ENCODE results near the gene SBSN. TPM values are rescaled to one million over a fixed set of nuclear protein-coding genes. Genes with fewer than 3 reads are reported as not detected.

SBSN gene
- total RNA-seq, 1 experiment from 2014 or later = not detected

DNA sequence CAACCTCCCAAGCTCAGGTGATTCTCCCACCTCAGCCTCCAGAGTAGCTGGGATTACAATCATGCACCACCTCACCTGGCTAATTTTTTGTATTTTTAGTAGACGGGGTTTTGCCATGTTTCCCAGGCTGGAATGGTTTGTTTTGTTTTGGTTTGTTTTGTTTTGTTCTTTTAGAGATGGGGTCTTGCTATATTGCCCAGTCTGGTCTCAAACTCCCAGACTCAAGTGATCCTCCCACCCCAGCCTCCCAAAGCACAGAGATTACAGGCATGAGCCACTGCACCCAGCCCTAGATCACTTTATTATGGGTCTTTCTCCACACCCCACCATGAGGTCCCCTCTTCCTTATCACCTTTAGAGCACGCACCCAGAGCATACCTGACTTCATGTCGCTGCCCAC lies 29.9 kb downstream of the SBSN start:
- H3K36me3 ChIP-seq (ENCODE audit: insufficient read depth, low read length) = no peaks in the 10 kb centered on the region
- H3K27me3 ChIP-seq (ENCODE audit: low read length) = no peaks in the 10 kb centered on the region
- H3K9me2 ChIP-seq (replicated peaks; ENCODE audit: insufficient read depth, low read length) = no peaks in the 10 kb centered on the region
- no peaks in the 10 kb centered on the region for H3K9me3 ChIP-seq (ENCODE audit: low read length)
- no peak overlapping the region for H2AFZ ChIP-seq (ENCODE audit: low read length)
- no peaks in the 10 kb centered on the region for H3K79me2 ChIP-seq (ENCODE audit: low read length)
- peak; percentile 12 for DNase-seq
- no peaks in the 10 kb centered on the region for H4K20me1 ChIP-seq (ENCODE audit: insufficient read depth, low read depth, low read length)
- H3K4me1 ChIP-seq (ENCODE audit: low read length) = peaks cover 43% of the 10 kb centered on the region
- H3K4me2 ChIP-seq (ENCODE audit: low read depth, low read length, poor library complexity, severe bottlenecking) = no peak overlapping the region
- H3K27ac ChIP-seq (ENCODE audit: low read length) = no peak overlapping the region
- no peak overlapping the region for H3K9ac ChIP-seq (ENCODE audit: low read length)
- H3K4me3 ChIP-seq (ENCODE audit: low read length) = no peak overlapping the region

DNA sequence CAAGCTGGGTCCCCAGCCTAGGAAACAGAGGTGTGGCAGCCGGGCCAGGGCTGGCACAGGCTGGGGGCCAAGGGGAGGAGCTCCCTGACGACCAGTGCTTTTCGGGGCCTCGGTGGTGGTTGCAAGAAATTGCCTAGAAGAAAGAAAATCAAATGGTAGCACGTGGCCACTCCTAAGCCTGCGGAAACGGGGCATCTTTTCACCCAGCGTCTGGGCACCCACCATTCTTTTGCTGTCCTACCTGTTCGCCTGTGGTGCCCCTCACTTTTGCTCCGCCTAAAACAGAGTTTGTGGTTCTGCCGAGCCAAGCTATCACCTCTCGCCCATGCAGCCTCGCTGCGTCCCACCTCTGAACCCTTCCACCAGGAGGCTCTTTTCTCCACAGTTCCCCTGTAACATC lies 30.7 kb downstream of the SBSN start:
- no peak overlapping the region for H3K4me3 ChIP-seq (ENCODE audit: low read length)
- no peaks in the 10 kb centered on the region for H4K20me1 ChIP-seq (ENCODE audit: insufficient read depth, low read depth, low read length)
- no peaks in the 10 kb centered on the region for H3K36me3 ChIP-seq (ENCODE audit: insufficient read depth, low read length)
- H3K27me3 ChIP-seq (ENCODE audit: low read length) = no peaks in the 10 kb centered on the region
- H3K9ac ChIP-seq (ENCODE audit: low read length) = no peak overlapping the region
- no peaks in the 10 kb centered on the region for H3K79me2 ChIP-seq (ENCODE audit: low read length)
- DNase-seq = peak; percentile 32
- no peak overlapping the region for H3K27ac ChIP-seq (ENCODE audit: low read length)
- H3K9me3 ChIP-seq (ENCODE audit: low read length) = no peaks in the 10 kb centered on the region
- no peak overlapping the region for H3K4me2 ChIP-seq (ENCODE audit: low read depth, low read length, poor library complexity, severe bottlenecking)
- no peaks in the 10 kb centered on the region for H3K9me2 ChIP-seq (replicated peaks; ENCODE audit: insufficient read depth, low read length)
- H2AFZ ChIP-seq (ENCODE audit: low read length) = no peak overlapping the region
- peaks cover 36% of the 10 kb centered on the region for H3K4me1 ChIP-seq (ENCODE audit: low read length)

- Histone ChIP-seq H3K4me1 (ENCODE audit: low read length) (peaks cover 15% of the 10 kb centered on the region), H3K4me3 (ENCODE audit: low read length) (peak overlapping the region; percentile 24; the same call in 1 of the 2 replicates), H3K4me2 (ENCODE audit: low read depth, low read length, poor library complexity, severe bottlenecking) (peak overlapping the region; percentile 42), H4K20me1 (ENCODE audit: insufficient read depth, low read depth, low read length) (no peaks in the 10 kb centered on the region), H3K27ac (ENCODE audit: low read length) (no peak overlapping the region), H3K27me3 (ENCODE audit: low read length) (no peaks in the 10 kb centered on the region), H3K36me3 (ENCODE audit: insufficient read depth, low read length) (no peaks in the 10 kb centered on the region), H3K9me2 (replicated peaks; ENCODE audit: insufficient read depth, low read length) (no peaks in the 10 kb centered on the region), H3K9ac (ENCODE audit: low read length) (peak overlapping the region; percentile 13), H3K79me2 (ENCODE audit: low read length) (no peaks in the 10 kb centered on the region), H3K9me3 (ENCODE audit: low read length) (no peaks in the 10 kb centered on the region), H2AFZ (ENCODE audit: low read length) (peak overlapping the region; percentile 39; the same call in 1 of the 2 replicates)
- peak; percentile 86 for DNase-seq
Measured at GRCh38 chr19:35495107-35496064, 32.7 kb downstream of the SBSN start.

- Histone ChIP-seq H3K4me2 (ENCODE audit: low read depth, low read length, poor library complexity, severe bottlenecking) (no peak overlapping the region), H4K20me1 (ENCODE audit: insufficient read depth, low read depth, low read length) (no peaks in the 10 kb centered on the region), H3K27ac (ENCODE audit: low read length) (no peak overlapping the region), H3K9ac (ENCODE audit: low read length) (no peak overlapping the region), H3K4me3 (ENCODE audit: low read length) (no peak overlapping the region), H2AFZ (ENCODE audit: low read length) (no peak overlapping the region), H3K4me1 (ENCODE audit: low read length) (peaks cover 11% of the 10 kb centered on the region), H3K36me3 (ENCODE audit: insufficient read depth, low read length) (no peaks in the 10 kb centered on the region), H3K79me2 (ENCODE audit: low read length) (no peaks in the 10 kb centered on the region), H3K9me2 (replicated peaks; ENCODE audit: insufficient read depth, low read length) (no peaks in the 10 kb centered on the region), H3K27me3 (ENCODE audit: low read length) (no peaks in the 10 kb centered on the region), H3K9me3 (ENCODE audit: low read length) (no peaks in the 10 kb centered on the region)
- no peak for DNase-seq
Measured at GRCh38 chr19:35493971-35494370, 34.1 kb downstream of the SBSN start.

DNA sequence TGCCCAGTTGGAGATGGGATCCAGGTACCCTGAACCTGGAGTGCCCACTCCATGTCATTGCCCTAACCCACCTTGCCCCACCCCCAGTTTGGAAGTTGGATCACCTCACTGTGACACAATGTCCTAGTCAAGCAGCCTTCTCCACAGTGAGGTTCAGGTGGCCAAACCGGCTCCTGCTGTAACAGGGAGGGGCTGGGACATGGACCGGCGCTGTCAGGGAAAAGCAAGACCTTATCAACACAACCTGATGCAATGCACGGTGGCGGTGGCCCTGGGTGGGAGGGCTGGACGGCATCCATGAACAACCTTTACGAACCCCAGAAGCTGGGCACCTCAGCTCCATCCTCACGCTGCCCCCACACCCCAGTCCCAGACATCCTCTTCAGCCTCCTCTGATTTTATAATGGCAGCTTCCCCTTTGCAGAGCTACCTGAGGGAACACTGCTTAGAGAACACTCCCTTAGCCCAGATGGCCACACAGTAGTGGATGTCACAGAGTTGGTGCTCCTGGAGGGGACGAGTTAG lies 36.2 kb downstream of the SBSN start:
- Histone ChIP-seq H3K4me1 (ENCODE audit: low read length) (peaks cover 11% of the 10 kb centered on the region), H3K9me3 (ENCODE audit: low read length) (no peaks in the 10 kb centered on the region), H3K79me2 (ENCODE audit: low read length) (no peaks in the 10 kb centered on the region), H3K4me2 (ENCODE audit: low read depth, low read length, poor library complexity, severe bottlenecking) (no peak overlapping the region), H4K20me1 (ENCODE audit: insufficient read depth, low read depth, low read length) (no peaks in the 10 kb centered on the region), H2AFZ (ENCODE audit: low read length) (no peak overlapping the region), H3K9me2 (replicated peaks; ENCODE audit: insufficient read depth, low read length) (no peaks in the 10 kb centered on the region), H3K36me3 (ENCODE audit: insufficient read depth, low read length) (no peaks in the 10 kb centered on the region), H3K27me3 (ENCODE audit: low read length) (no peaks in the 10 kb centered on the region), H3K4me3 (ENCODE audit: low read length) (no peak overlapping the region), H3K27ac (ENCODE audit: low read length) (no peak overlapping the region), H3K9ac (ENCODE audit: low read length) (no peak overlapping the region)
- no peak for DNase-seq

DNA sequence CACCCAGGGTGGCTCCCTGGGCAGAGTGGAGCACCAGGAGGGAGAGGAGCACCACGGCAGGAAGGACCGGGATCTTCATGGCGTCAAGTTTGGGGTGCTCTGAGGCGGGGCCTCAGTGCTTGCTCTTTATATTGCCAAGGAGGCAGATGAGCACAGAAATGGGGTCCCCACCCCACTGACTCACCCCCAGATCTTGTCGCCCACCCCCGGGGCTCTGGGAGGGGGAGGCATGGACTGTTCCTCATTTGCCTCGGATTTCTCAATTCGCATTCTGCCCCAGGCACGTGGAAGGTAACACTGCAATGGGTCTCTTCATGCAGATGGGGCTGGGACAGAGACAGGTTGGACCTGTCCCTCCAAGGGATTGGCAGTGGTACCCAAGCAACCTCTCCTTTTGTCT lies 37.7 kb downstream of the SBSN start, which contains the start of gene KRTDAP:
Gene KRTDAP, minus strand, starts transcription at position 101 of the 400 bp plus-strand sequence. Its CDS starts 22 bp downstream, at position 79.
- Histone ChIP-seq H3K79me2 (ENCODE audit: low read length) (no peaks in the 10 kb centered on the region), H4K20me1 (ENCODE audit: insufficient read depth, low read depth, low read length) (no peaks in the 10 kb centered on the region), H3K9ac (ENCODE audit: low read length) (no peak within 1 kb of the TSS), H3K9me2 (replicated peaks; ENCODE audit: insufficient read depth, low read length) (no peaks in the 10 kb centered on the region), H3K4me1 (ENCODE audit: low read length) (peaks cover 13% of the 10 kb centered on the region), H3K27me3 (ENCODE audit: low read length) (no peaks in the 10 kb centered on the region), H2AFZ (ENCODE audit: low read length) (no peak within 1 kb of the TSS), H3K36me3 (ENCODE audit: insufficient read depth, low read length) (no peaks in the 10 kb centered on the region), H3K9me3 (ENCODE audit: low read length) (no peaks in the 10 kb centered on the region), H3K4me2 (ENCODE audit: low read depth, low read length, poor library complexity, severe bottlenecking) (no peak within 1 kb of the TSS), H3K4me3 (ENCODE audit: low read length) (no peak within 1 kb of the TSS), H3K27ac (ENCODE audit: low read length) (no peak within 1 kb of the TSS)
- no peak for DNase-seq

GRCh38 chr19:35488677-35489076 lies 39.4 kb downstream of the SBSN start:
- H3K79me2 ChIP-seq (ENCODE audit: low read length) = no peaks in the 10 kb centered on the region
- no peak overlapping the region for H3K9ac ChIP-seq (ENCODE audit: low read length)
- H3K27me3 ChIP-seq (ENCODE audit: low read length) = no peaks in the 10 kb centered on the region
- no peaks in the 10 kb centered on the region for H3K9me3 ChIP-seq (ENCODE audit: low read length)
- no peaks in the 10 kb centered on the region for H3K9me2 ChIP-seq (replicated peaks; ENCODE audit: insufficient read depth, low read length)
- H3K4me1 ChIP-seq (ENCODE audit: low read length) = peaks cover 19% of the 10 kb centered on the region
- no peak overlapping the region for H3K4me2 ChIP-seq (ENCODE audit: low read depth, low read length, poor library complexity, severe bottlenecking)
- H4K20me1 ChIP-seq (ENCODE audit: insufficient read depth, low read depth, low read length) = no peaks in the 10 kb centered on the region
- no peak overlapping the region for H3K4me3 ChIP-seq (ENCODE audit: low read length)
- H3K36me3 ChIP-seq (ENCODE audit: insufficient read depth, low read length) = no peaks in the 10 kb centered on the region
- no peak for DNase-seq
- H2AFZ ChIP-seq (ENCODE audit: low read length) = no peak overlapping the region
- no peak overlapping the region for H3K27ac ChIP-seq (ENCODE audit: low read length)

DNA sequence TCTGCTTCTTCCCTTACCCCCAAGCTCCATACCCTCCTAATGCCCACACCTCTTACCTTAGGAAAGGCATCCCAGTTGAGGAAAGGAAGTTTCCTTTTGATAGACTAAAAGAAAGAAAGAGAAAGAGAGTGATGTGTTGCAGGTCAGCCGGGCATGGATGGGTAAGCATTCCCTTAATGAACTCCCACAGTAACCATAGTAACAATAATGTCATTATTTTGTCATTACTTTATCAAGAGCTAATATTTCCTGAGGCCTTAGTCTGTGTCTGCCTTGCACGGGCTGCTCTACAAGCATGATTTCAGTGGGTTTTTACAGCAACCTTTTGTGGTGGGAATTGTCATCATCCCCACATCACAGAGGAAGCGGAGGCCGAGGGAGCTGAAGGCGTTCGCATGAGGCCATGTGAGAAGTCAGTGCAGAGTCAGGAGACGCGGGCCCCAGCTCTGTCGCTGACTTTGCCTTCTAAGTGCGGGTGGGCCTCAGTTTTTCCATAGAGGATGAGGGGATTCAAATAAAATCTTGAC lies 40.4 kb downstream of the SBSN start:
- Histone ChIP-seq H3K36me3 (ENCODE audit: insufficient read depth, low read length) (no peaks in the 10 kb centered on the region), H4K20me1 (ENCODE audit: insufficient read depth, low read depth, low read length) (no peaks in the 10 kb centered on the region), H2AFZ (ENCODE audit: low read length) (no peak overlapping the region), H3K79me2 (ENCODE audit: low read length) (no peaks in the 10 kb centered on the region), H3K27me3 (ENCODE audit: low read length) (no peaks in the 10 kb centered on the region), H3K4me1 (ENCODE audit: low read length) (peaks cover 20% of the 10 kb centered on the region), H3K9ac (ENCODE audit: low read length) (no peak overlapping the region), H3K9me2 (replicated peaks; ENCODE audit: insufficient read depth, low read length) (no peaks in the 10 kb centered on the region), H3K9me3 (ENCODE audit: low read length) (no peaks in the 10 kb centered on the region), H3K4me2 (ENCODE audit: low read depth, low read length, poor library complexity, severe bottlenecking) (no peak overlapping the region), H3K4me3 (ENCODE audit: low read length) (no peak overlapping the region), H3K27ac (ENCODE audit: low read length) (no peak overlapping the region)
- no peak for DNase-seq

All from Karpas-422 (cell line).